GM11168 (cell line): Measurements from ENCODE around the gene TMEM242.

Experiments
- in situ Hi-C: fragments of 300-500 bp; cut with MboI; formaldehyde crosslinking; loops from one replicate; pipeline ENCODE4 v1.12.0; 2022; ENCODE audit warnings: low sequenced_read_pairs; ENCODE audit not compliant: unreplicated experiment

Gene TMEM242

DNA sequence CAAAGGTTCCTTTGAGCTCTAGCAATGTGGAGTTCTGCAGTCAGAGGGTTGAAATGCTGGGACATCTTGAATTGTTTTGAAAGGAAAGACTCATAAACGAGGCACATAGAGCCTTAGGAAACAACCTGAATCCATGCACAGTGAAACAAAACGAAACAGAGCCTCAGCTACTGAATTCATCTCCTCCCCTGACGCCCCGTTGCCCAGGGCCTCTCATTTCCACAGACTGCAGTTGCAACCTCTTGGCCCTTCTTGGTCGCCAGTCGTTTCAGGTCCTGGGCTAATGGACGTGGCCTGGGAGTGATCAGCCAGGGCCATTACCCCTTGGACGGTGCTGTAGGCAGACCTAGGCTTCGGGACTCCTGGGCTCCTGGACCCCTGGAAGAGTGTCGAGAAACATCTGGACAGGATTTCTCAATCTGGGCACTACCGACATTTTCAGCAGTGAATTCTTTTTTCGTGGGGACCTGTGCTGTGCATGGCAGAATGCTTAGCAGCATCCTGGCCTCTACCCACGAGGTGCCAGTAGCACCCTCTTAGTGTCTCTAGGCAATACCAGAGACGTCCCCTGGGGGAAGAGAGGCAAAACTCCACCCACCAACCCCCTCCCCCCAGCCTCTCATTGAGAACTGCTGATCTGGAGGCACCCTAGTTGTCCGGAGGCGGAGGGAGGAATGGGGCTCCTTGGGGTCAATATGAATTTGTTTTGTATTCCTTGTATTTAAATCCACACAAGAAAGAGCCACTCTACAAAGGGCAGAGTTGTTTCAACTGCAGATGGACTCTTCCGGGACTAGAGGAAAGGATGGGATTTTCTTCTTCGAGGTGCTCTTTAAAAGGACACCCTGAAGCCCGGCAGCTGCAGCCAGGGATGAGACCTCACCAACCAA lies 50.2 kb downstream of the TMEM242 start:
- in situ Hi-C loops, result no loop called here

DNA sequence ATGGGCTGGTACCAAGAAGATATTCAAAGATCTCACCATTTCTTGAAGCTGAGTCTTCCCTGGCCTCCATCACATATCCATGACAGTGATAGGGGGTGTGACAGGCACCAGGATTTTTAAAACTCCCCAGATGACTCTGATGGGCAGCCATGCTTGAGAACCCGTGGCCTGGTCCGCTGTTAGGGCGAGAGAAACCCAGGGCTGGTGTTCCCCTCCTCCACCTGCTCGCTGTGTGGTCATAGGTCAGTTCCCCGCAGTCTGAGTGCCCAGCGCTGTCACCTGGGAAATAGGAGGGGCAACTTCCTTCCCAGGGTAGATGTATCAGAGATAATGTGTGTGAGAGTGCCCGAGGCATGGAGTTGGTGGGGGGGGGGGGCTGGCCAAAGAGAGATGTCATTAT lies 50.9 kb downstream of the TMEM242 start:
- in situ Hi-C loops, result no loop called here

DNA sequence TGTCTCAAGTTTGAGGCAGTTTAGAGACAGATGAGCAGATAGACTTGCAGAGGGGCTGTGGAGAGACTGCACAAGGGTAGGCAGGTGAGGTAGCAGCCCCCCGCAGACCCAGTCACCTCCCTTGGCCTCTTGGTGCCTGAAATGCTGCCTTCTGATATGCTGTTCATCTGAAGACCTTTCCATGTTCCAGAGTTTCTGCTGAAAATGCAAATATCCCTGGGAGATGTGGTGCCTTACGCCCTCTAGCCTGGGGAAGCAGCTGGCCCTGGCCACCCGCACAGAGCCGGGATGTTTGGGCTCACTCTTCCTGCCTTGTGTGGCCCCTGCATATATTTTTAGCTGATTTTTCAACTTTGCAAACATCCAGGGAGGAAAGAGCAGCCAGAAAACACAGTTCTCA lies 51.4 kb downstream of the TMEM242 start:
- in situ Hi-C loops, result no loop called here

DNA sequence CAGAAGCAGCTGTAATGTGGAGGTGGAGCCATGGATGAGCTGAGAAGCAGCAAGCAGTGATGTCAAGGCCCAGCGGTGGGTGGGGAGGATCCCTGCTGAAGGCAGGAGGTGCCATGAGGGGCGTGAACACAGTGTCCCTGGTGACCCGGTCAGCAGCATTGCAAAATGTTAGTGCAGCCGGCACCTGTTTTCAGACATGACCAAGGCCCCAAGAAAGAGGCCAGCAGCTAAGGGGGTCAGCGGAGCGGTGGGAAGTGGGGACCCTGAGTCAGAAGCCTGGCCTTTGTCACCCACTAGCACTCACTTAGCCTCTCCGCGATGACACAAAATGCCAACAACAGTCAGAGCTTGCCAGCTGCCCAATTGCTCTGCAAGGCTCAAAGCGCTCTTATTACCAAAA lies 51.9 kb downstream of the TMEM242 start:
- in situ Hi-C loops, result no loop called here

DNA sequence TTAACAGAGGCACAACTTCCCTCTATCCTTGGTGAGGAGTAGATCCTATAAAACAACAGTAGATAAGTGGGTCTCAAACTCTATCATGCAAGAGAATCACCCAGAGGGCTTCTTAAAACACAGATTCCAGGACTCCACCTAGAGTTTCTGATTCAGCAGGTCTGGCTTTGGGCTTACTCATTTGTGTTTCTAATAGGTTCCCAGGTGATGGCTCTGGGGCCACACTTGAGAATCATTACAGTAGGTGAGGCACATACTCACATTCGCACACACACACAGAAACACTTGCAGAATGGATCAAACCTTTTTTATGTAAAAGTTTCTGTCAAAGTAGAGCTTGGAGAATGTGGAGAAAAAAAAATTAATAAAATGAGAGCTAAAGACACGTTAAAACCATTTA lies 52.4 kb downstream of the TMEM242 start:
- in situ Hi-C loops, result no loop called here

DNA sequence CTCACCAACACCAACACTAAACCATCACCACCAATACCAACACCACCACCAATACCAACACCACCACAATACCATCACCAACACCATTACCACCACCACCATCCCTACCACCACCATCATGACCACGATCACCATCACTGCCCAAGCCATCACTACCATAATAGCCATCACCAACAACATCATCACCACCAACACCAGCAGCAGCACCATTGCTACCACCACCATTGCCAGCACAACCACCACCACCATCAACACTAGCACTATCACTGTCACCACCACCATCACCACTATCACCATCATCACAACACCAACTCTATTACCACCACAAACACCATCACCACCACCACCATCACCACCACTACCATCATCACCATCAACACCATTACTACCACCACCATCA lies 53.0 kb downstream of the TMEM242 start:
- in situ Hi-C loops, result no loop called here

DNA sequence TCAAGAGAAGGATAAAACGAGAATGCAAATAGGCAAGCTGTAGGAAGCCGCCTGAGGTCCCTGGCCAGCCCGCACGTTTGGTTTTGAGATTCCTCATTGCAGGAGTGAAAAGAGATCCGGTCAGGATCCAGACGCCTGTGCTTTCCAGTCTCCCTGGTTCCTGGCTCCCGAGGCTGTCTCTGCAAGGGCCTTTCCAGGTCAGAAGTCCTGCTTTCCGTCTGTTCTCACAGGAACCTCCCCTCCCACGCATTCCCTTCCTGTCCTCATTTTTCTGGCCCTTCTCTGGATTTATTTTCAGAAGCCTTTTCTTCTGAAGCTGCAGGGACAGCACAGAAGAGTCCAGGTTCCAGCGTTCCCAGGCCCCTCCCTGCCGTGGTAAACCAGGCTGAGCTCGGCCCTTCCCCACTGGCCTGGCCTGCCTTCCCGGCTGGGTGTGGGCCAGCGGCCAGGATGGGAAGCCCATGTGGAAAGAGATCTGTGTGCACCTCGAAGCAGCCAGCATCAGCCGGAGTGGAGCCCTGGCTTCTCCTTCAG lies 54.0 kb downstream of the TMEM242 start:
- in situ Hi-C loops, result no loop called here

DNA sequence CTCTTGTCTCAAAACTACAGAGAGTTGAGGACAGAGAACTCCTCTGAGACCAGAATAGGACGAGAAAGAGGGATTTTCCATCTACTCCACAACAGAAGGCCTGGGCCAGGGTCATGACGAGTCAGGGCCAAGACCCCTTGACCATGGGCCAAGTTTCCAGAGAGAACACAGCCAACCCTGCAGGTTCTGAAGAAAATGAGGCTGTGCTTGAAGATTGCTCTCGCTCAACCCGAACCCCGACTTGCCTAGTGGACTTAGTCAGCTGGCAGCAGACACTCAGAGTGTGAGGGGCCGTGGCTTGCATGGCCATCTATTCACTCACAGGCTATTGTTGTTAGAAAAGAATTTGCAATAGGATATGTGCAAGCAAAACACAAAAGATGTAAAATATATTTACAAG lies 54.5 kb downstream of the TMEM242 start:
- in situ Hi-C loops, result no loop called here

DNA sequence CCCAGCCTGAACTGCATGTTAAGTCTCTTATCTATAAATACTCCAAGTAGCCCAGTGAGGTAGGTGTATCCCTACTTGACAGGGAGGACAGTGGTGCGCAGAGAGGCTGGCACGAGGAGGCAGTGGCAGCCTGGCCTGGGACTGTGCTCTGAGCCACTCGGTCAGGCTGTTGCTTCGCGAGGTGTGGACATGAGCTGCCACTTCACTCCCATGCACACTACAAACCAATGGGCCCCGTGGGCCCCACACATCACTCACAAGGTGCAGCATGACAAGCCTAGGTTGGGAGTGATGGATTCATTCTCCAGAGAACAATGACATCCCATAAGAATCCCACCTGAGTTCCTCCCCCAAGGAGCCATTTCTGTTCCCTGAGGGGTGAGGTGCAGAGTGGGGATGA lies 54.9 kb downstream of the TMEM242 start:
- in situ Hi-C loops, result no loop called here

DNA sequence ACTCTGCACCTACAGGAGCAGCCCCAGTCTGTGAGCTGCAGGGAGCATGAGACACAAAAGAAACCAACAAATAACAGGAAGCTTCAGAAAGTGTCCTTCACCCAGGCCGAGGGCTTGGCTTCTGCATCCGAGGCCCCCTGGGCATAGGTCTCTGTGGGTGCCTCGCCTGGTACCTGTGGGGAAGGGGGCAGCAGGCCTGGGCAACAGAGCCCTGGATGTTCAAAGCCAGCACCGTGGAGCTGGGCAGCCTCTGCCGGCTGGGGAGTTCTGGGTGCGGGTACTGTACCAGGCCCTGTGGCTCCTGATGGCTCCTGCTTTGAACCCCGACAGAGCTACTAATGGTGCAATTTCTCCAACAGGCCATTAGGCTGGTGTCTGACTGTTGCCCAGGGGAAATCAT lies 55.7 kb downstream of the TMEM242 start:
- in situ Hi-C loops, result no loop called here

DNA sequence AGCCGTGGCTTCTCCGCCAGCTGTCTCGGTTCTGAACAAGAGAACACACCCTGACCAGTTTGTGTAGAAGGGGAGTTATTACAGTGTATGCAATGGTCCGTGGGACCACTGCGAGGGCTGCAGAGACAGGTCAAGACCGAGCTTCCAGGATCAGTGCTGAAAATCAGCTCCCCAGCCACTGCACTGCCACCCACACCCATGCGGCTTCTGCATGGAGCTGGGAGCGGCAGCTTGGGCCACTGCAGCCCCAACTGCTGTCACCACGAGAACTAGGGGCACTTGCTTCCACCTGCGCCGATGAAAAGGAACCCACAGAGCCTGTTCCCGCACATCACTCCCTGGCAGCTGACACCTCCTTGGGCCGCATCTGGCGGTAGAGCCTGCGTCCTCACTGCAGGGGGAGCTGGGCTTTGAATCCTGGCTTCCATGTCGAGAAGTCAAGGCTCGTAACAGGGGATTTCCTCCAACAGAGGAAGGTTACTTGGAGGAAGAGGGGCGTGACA lies 56.2 kb downstream of the TMEM242 start:
- in situ Hi-C loops, result no loop called here

DNA sequence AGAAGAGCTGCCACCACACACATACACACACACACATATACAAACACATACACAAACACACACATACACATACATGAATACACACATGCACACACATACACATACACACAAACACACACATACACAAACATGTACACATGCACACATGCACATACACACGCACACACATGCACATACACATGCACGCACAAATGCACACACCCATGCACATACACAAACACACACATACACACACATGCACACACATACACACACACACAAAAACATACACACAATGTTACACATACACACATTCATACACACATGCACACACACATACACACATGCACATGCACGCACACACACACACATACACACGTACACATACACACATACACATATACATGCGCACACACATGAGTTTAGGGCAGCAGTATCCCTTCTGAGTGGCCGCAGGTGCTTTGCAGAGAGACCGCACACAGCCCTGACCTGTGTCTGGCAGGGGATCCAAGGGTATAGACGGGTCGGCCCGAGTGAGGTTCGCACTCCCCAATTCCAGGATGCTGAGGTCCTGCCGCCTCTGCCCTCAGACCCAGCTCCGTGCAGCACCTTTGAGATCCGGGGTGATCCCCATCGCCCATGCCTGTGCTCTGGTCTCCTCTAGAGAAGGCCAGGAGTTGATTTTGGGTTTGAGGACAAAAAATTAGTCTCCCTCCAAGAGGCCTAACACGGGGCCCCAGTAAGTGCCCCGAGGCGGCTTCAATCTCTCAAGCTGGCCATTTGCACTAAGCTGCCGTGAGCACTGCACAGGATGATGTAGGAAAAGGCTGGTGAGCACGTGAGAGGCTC lies 56.8 kb downstream of the TMEM242 start:
- in situ Hi-C loops, result no loop called here

DNA sequence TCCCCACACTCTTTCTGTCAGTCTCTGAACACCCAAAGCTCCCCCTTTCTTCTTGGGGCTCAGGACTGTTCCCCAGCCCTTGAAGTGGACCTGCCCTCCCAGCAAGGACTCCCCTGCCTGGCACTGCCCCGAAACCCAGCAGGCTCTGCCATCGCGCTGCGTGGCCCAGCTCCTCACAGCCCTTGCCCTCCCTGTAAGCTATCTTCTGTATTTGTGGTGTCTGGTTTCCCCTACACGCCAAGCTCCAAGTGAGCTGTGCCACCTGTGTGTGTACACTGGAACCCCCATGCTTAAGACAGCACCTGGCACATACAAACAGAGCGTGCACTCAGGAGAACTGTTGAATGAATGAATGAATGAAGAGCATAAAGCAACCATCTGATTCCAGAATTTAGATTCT lies 57.7 kb downstream of the TMEM242 start:
- in situ Hi-C loops, result no loop called here

DNA sequence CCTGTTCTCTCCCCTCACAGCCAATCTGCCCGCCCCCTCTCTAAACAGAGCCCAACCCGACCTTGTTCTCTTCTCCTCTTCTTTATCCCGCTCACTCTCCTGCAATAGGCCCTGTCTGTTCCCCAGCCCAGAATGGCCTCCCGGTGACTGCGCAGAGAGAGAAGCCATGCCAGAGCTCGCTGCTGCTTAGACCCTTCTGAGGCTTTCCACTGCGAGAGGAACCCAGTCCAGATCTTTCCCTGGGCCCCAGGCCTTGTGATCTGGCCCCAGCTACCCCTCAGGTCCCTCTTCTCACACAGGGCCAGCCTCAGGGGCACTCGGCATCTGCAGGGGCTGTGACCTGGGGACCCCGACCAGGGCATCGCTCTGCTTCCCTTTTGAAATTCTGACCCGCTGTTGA lies 58.1 kb downstream of the TMEM242 start:
- in situ Hi-C loops, result no loop called here

DNA sequence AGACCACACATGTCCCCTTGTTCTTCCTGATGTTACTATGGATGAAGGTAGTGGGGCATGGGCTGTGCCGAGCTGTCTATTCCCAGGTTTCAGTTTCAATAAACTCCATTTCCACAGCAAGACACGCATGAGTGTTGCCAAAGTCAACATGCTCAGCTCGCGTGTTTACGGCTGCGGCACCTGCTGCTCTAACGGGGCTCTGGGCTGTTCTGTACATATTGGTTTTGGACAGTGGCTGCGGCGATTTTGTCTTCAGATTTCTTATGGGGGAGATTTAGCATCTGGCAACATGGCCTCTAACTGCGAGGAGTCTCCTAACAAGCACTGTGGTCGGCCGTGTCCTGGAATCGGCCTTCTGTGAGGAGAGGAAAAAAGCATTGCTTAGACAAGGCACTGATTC lies 58.6 kb downstream of the TMEM242 start:
- in situ Hi-C loops, result no loop called here

DNA sequence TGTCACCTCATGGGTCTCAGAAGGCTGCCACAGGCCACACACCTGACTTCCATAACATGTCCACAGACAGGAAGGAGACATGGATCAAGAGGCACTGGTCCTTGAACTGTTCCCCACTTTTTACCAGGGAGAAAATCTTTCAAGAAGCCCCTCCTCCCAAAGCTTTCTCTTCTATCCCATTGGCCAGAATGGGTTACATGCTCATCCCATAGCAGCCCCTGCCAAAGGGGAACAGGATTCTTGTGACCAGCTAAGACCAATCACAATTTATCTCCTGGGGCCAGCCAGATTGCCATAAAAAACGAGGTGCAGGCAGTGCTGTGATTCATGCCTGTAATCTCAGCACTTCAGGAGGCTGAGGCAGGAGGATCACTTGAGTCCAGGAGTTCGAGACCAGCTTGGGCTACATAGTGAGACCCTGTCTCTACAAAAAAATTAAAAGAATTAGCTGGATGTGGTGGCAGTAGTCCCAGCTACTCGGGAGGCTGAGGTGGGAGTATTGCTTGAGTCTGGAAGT lies 59.4 kb downstream of the TMEM242 start:
- in situ Hi-C loops, result no loop called here

DNA sequence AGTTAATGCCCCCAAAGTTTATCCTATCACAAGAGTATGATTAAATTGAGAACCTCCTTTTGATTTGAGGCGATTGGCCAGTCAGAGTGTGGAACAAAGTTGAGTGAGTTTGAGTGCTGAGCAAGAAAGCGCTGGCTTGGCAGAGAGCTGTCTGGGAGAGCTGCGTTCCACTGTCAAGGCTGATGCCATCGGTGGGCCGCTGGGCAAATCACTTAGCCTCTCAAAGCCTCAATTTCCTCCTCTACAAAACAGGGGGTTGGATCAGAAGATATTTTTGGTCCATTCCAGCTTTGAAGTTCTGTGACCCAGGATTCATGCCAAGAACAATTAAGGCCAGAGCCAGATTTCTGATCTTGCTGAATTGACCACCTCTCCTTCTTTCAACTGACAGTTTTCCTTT lies 60.2 kb downstream of the TMEM242 start:
- in situ Hi-C loops, result no loop called here

DNA sequence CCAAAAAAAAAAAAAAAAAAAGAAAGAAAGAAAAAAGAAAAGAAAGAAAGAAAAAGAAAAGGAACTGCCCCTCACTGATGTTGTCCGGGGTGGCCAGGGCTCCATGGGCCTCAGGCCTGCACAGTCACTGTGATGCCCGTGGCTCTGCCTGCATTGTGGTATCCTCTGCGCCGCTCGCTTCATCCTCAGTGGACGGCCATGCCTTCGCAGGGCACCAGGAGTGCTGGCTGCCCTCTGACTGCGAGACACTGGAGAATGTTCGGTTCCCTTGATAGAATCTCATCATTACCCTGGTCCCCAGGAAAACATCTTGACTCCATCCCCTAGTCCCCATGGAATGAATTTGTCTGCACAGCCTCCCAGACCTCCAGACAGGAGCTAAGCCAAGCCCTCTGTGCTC lies 61.7 kb downstream of the TMEM242 start:
- in situ Hi-C loops, result no loop called here

DNA sequence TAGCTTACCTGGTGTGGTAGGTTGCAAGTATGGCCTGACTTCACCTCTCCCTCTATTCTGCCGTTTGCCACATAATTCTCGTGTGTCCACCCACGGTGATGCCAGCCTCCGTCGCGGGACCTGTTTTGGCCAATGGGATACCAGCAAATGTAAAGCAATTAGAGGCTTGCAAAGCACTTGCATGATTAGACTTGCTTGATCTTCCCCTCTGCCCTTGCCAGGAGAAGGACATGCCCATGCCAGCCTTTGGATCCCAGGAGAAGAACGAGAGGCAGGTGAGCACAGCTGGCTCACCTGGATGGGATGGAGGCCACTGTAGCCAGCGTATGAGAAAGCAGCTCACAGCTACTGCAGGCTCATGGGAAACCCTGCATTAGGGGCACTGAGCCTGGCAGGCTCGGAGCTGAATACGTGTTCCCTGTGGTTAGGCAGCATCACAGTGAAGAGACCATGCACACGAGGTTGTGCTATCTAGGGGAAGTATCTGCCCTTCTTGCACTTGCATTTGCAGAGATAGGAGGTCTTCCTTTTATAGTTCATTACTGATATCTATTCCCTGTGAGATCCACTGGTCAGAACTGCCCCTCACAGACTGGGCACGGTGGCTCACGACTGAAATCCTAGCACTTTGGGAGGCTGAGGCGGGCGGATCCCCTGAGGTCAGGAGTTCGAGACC lies 62.4 kb downstream of the TMEM242 start:
- in situ Hi-C loops, result no loop called here

DNA sequence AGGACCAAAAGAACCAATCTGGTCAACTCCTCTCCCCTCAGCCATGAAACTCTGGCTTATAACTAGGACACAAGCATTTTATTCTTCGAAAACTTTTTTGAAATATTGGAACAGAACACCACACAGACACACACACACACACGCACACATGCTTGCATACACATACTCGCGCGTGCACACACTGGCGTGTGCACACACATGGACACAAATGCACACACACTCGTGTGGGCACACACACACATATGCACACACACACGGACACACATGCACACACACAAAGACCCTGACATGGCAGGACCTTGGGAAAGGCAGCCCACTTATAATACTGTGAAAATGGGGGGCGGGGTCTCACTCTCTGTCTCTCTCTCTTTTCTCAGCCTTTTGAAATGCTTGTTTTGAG lies 63.9 kb downstream of the TMEM242 start:
- in situ Hi-C loops, result no loop called here
